ENCODE data around the gene EWSR1. TPM values are rescaled to one million over a fixed set of nuclear protein-coding genes. Genes with fewer than 3 reads are reported as not detected.
"Not testable (repeated sequence)": the region's sequence is repeated elsewhere in the genome, so short reads cannot be mapped to it uniquely, and the experiment has no call there.

The EWSR1 gene
- total RNA-seq, result 100 to 1,000 TPM; 366 to 387 (median 382) TPM
- 221 TPM for total RNA-seq (2013)

- WGBS (ENCODE audit: insufficient coverage), result under 1% methylated on average over 65 of the region's 67 CpGs
- intact Hi-C loops (cut with micrococcal nuclease), result loop anchor here (10.0 kb wide), 1 partner anchor 1353 kb away; the partner anchor contains the start of gene PITPNB
Measured at GRCh38 chr22:29267858-29268510, at the start of gene EWSR1, which contains the start of gene RHBDD3. Gene EWSR1 (plus strand): TSS chr22:29268268. CDS start chr22:29268337, 69 bp downstream. Gene RHBDD3 (minus strand): TSS chr22:29267981. CDS start chr22:29265626, 2,355 bp downstream.

GRCh38 chr22:29218758-29219408 is 49.2 kb upstream of the EWSR1 start:
- WGBS (ENCODE audit: insufficient coverage), result 84% methylated on average over 11 of the region's 11 CpGs
- ATAC-seq, result no peak

More at GRCh38 chr22:29267858-29268510, at the start of gene EWSR1, which contains the start of gene RHBDD3:
- no peak for TF ChIP-seq CTCF (IDR thresholded peaks at IDR 0.05)
- H3K4me3 Mint-ChIP-seq, result peak within 1 kb of the TSS; percentile 98
- Histone ChIP-seq H3K4me1 (ENCODE audit: control insufficient read depth, insufficient read depth, low read length) (peaks cover 31% of the 10 kb centered on the region), H3K4me3 (ENCODE audit: low read length) (peak within 1 kb of the TSS; percentile 83), H3K9me3 (ENCODE audit: control insufficient read depth, insufficient read depth, low read length) (no peaks in the 10 kb centered on the region), H3K36me3 (ENCODE audit: control insufficient read depth, insufficient read depth, low read length) (peaks cover 9% of the 10 kb centered on the region), H3K27ac (ENCODE audit: low read length) (peak within 1 kb of the TSS; percentile 96), H3K27me3 (ENCODE audit: control insufficient read depth, insufficient read depth, low read length) (no peaks in the 10 kb centered on the region)
- DNase-seq, result peak; percentile 97 to 99
- no peaks in the 10 kb centered on the region for H3K9me3 Mint-ChIP-seq
- peak; percentile 87 to 95 (median 89) for ATAC-seq
- peaks cover 8% of the 10 kb centered on the region for H3K36me3 Mint-ChIP-seq
- peak within 1 kb of the TSS; percentile 96 to 99 for H3K27ac Mint-ChIP-seq
- H3K27me3 Mint-ChIP-seq (ENCODE audit: low read depth in 2 of 2), result no peaks in the 10 kb centered on the region
- peaks cover 58 to 63% of the 10 kb centered on the region in 2 donors for H3K4me1 Mint-ChIP-seq

GRCh38 chr22:29219409-29219782 is 48.7 kb upstream of the EWSR1 start:
- H3K27me3 ChIP-seq (ENCODE audit: control insufficient read depth, insufficient read depth, low read length); H3K4me3 Mint-ChIP-seq; H3K36me3 Mint-ChIP-seq; H3K9me3 Mint-ChIP-seq; H3K27ac Mint-ChIP-seq; H3K4me1 ChIP-seq (ENCODE audit: control insufficient read depth, insufficient read depth, low read length); H3K27me3 Mint-ChIP-seq (ENCODE audit: low read depth in 2 of 2); ATAC-seq; H3K4me1 Mint-ChIP-seq; H3K4me3 ChIP-seq (ENCODE audit: low read length); H3K27ac ChIP-seq (ENCODE audit: low read length); intact Hi-C loops (cut with micrococcal nuclease); H3K9me3 ChIP-seq (ENCODE audit: control insufficient read depth, insufficient read depth, low read length); H3K36me3 ChIP-seq (ENCODE audit: control insufficient read depth, insufficient read depth, low read length); DNase-seq: not testable (repeated sequence)
- 75% methylated on average over 2 of the region's 2 CpGs for WGBS (ENCODE audit: insufficient coverage)

More at GRCh38 chr22:29218758-29219408, 49.2 kb upstream of the EWSR1 start:
- intact Hi-C loops (cut with micrococcal nuclease), result no loop called here
- Histone ChIP-seq H3K27ac (ENCODE audit: low read length) (no peak overlapping the region), H3K9me3 (ENCODE audit: control insufficient read depth, insufficient read depth, low read length) (no peaks in the 10 kb centered on the region), H3K36me3 (ENCODE audit: control insufficient read depth, insufficient read depth, low read length) (no peaks in the 10 kb centered on the region), H3K4me3 (ENCODE audit: low read length) (no peak overlapping the region), H3K27me3 (ENCODE audit: control insufficient read depth, insufficient read depth, low read length) (no peaks in the 10 kb centered on the region), H3K4me1 (ENCODE audit: control insufficient read depth, insufficient read depth, low read length) (no peaks in the 10 kb centered on the region)
- TF ChIP-seq CTCF (IDR thresholded peaks at IDR 0.05), result no peak
- Mint-ChIP-seq H3K36me3 (no peaks in the 10 kb centered on the region), H3K4me3 (no peak overlapping the region), H3K27ac (no peak overlapping the region), H3K4me1 (no peaks in the 10 kb centered on the region), H3K27me3 (ENCODE audit: low read depth in 2 of 2) (no peaks in the 10 kb centered on the region), H3K9me3 (no peaks in the 10 kb centered on the region)
- no peak for DNase-seq

GRCh38 chr22:29219881-29220670 is 48.0 kb upstream of the EWSR1 start:
- H3K27me3 Mint-ChIP-seq (ENCODE audit: low read depth in 2 of 2), result no peaks in the 10 kb centered on the region

More at GRCh38 chr22:29219881-29220670, 48.0 kb upstream of the EWSR1 start:
- TF ChIP-seq CTCF (IDR thresholded peaks at IDR 0.05), result no peak
- no peaks in the 10 kb centered on the region for H3K4me1 ChIP-seq (ENCODE audit: control insufficient read depth, insufficient read depth, low read length)
- H3K4me3 ChIP-seq (ENCODE audit: low read length), result no peak overlapping the region
- 92% methylated on average over 14 of the region's 14 CpGs for WGBS (ENCODE audit: insufficient coverage)
- no peaks in the 10 kb centered on the region for H3K9me3 ChIP-seq (ENCODE audit: control insufficient read depth, insufficient read depth, low read length)
- no peak overlapping the region for H3K4me3 Mint-ChIP-seq
- no peaks in the 10 kb centered on the region for H3K4me1 Mint-ChIP-seq
- DNase-seq, result no peak
- H3K27ac ChIP-seq (ENCODE audit: low read length), result no peak overlapping the region
- no peaks in the 10 kb centered on the region for H3K36me3 ChIP-seq (ENCODE audit: control insufficient read depth, insufficient read depth, low read length)
- no peaks in the 10 kb centered on the region for H3K27me3 ChIP-seq (ENCODE audit: control insufficient read depth, insufficient read depth, low read length)
- no peak overlapping the region for H3K27ac Mint-ChIP-seq
- no peaks in the 10 kb centered on the region for H3K36me3 Mint-ChIP-seq
- H3K9me3 Mint-ChIP-seq, result no peaks in the 10 kb centered on the region
- intact Hi-C loops (cut with micrococcal nuclease), result no loop called here
- ATAC-seq, result no peak

Measured in natural killer cell (primary cell).